Hepatocyte (in vitro differentiated cells): ENCODE data around the gene MICAL2. TPM values are rescaled to one million over a fixed set of nuclear protein-coding genes. Genes with fewer than 3 reads are reported as not detected.

Source experiments
- DNase-seq: peaks from one replicate; pipeline ENCODE4 v3.0.0-alpha.2; 2016; ENCODE audit warnings: low spot score
- H2AFZ ChIP-seq: fragments of 200-600 bp; sonication (generic); 2 replicates; pipeline ENCODE4 v1.6.0; 2016; ENCODE audit warnings: antibody characterized with exemption, mild to moderate bottlenecking
- H3K27ac ChIP-seq: fragments of 200-600 bp; sonication (generic); 2 replicates; pipeline ENCODE4 v1.5.1; 2016; ENCODE audit warnings: mild to moderate bottlenecking
- H3K27me3 ChIP-seq: fragments of 200-600 bp; sonication (generic); 2 replicates; pipeline ENCODE4 v1.6.1; 2016
- H3K36me3 ChIP-seq: fragments of 200-600 bp; sonication (generic); replicated peaks from 2 replicates; pipeline ENCODE4 v1.5.1; 2016; ENCODE audit warnings: low read depth; ENCODE audit not compliant: insufficient read depth
- H3K4me1 ChIP-seq: fragments of 200-600 bp; sonication (generic); 2 replicates; pipeline ENCODE4 v1.5.1; 2016; ENCODE audit warnings: mild to moderate bottlenecking, moderate library complexity; ENCODE audit not compliant: insufficient read depth
- H3K4me2 ChIP-seq: fragments of 200-600 bp; sonication (generic); 2 replicates; pipeline ENCODE4 v1.6.0; 2016
- H3K4me3 ChIP-seq: fragments of 200-600 bp; sonication (generic); 2 replicates; pipeline ENCODE4 v1.5.1; 2016; ENCODE audit warnings: mild to moderate bottlenecking
- H3K79me2 ChIP-seq: fragments of 200-600 bp; sonication (generic); 2 replicates; pipeline ENCODE4 v1.6.0; 2017; ENCODE audit warnings: mild to moderate bottlenecking
- H3K9me2 ChIP-seq: fragments of 200-600 bp; sonication (generic); replicated peaks from 2 replicates; pipeline ENCODE4 v1.6.0; 2017; ENCODE audit warnings: mild to moderate bottlenecking; ENCODE audit not compliant: insufficient read depth
- H3K9me3 ChIP-seq: fragments of 200-600 bp; sonication (generic); 2 replicates; pipeline ENCODE4 v1.5.1; 2016; ENCODE audit warnings: low read depth, mild to moderate bottlenecking
- H4K20me1 ChIP-seq: fragments of 200-600 bp; sonication (generic); 2 replicates; pipeline ENCODE4 v1.6.0; 2016; ENCODE audit warnings: mild to moderate bottlenecking; ENCODE audit not compliant: insufficient read depth, poor library complexity, severe bottlenecking
- CTCF ChIP-seq: fragments of 200-600 bp; sonication (generic); IDR thresholded peaks from 2 replicates; pipeline ENCODE4 v1.5.1; 2016; ENCODE audit warnings: antibody characterized with exemption, mild to moderate bottlenecking; ENCODE audit not compliant: poor library complexity
- EZH2 ChIP-seq: fragments of 200-600 bp; sonication (generic); IDR thresholded peaks from 2 replicates; pipeline ENCODE4 v1.6.1; 2016; ENCODE audit warnings: antibody characterized with exemption, mild to moderate bottlenecking, borderline replicate concordance
- EZH2phosphoT487 ChIP-seq: fragments of 200-600 bp; sonication (generic); IDR thresholded peaks from one replicate; pipeline ENCODE4 v1.6.1; 2018; ENCODE audit warnings: antibody characterized with exemption, mild to moderate bottlenecking, low read depth, moderate library complexity; ENCODE audit not compliant: unreplicated experiment, severe bottlenecking
- WGBS: methylation state at CpG from one replicate; pipeline ENCODE4 v1.1.6; 2016; ENCODE audit warnings: low lambda C conversion rate; ENCODE audit errors: missing lambda C conversion rate; 5-methylcytosine and 5-hydroxymethylcytosine counted together
- polyA plus RNA-seq: library from polyadenylated mRNA; unstranded; fragments of >200 nt; fragmentation: Nextera tagmentation; extraction: Ambion mirVana; gene quantifications from 2 replicates; pipeline ENCODE4 v1.2.1, GENCODE V29; 2016
- total RNA-seq: library from RNA; depleted of rRNA; stranded (reverse); fragments of >200 nt; gene quantifications from 2 replicates; pipeline ENCODE4 v1.2.3, GENCODE V29; 2014

Gene MICAL2
- total and polyA plus RNA-seq, 2 experiments from 2014 or later = 36.8 to 56.0 TPM

GRCh38 chr11:12174477-12175143, 64.2 kb downstream of the MICAL2 start:
- peaks cover 19% of the 10 kb centered on the region for H3K79me2 ChIP-seq
- no peaks in the 10 kb centered on the region for H3K36me3 ChIP-seq
- no peaks in the 10 kb centered on the region for H4K20me1 ChIP-seq
- no peaks in the 10 kb centered on the region for H3K27me3 ChIP-seq
- no peaks in the 10 kb centered on the region for H3K9me2 ChIP-seq
- H3K4me1 ChIP-seq = peaks cover 26% of the 10 kb centered on the region
- no peaks in the 10 kb centered on the region for H3K9me3 ChIP-seq
- TF ChIP-seq CTCF (no peak), EZH2 (no peak), EZH2phosphoT487 (no peak)
- H2AFZ ChIP-seq = no peak overlapping the region
- WGBS = 99% methylated on average over 3 of the region's 3 CpGs
- DNase-seq = no peak
- no peak overlapping the region for H3K4me3 ChIP-seq
- H3K27ac ChIP-seq = peak overlapping the region; percentile 54
- H3K4me2 ChIP-seq = no peak overlapping the region

DNA sequence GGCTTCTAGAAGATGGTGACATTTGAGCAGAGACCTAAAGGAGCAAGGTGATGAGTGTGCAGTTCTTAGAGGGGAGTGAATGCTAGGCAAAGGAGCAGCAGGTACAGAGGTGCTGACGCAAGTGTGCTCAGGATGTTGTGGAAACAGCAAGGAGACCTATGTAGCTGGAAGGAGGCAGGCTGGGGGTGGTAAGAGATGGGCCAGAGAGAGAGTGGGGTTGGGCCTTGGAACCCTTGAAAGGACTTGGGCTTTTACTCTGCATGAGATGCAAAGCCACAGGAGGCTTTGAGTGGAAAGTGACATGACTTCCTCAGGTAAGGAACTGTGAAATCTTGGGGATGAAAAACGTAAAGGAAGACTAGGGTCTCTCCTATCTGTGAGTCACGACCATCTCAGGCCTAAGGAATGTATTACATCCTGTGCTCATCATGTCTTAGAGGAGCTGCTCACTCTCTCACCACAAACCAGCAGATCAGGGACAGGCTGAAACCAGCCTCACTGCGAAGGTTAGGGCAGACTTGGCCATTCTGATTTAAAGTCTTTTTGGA, 65.4 kb downstream of the MICAL2 start:
- DNase-seq = peak; percentile 38
- H3K4me2 ChIP-seq = no peak overlapping the region
- H3K27ac ChIP-seq = peak overlapping the region; percentile 54
- no peaks in the 10 kb centered on the region for H3K36me3 ChIP-seq
- peaks cover 16% of the 10 kb centered on the region for H3K4me1 ChIP-seq
- H3K27me3 ChIP-seq = no peaks in the 10 kb centered on the region
- H4K20me1 ChIP-seq = no peaks in the 10 kb centered on the region
- no peak overlapping the region for H2AFZ ChIP-seq
- WGBS = 27% methylated on average over 4 of the region's 4 CpGs
- no peaks in the 10 kb centered on the region for H3K9me2 ChIP-seq
- no peak for TF ChIP-seq EZH2
- no peak for TF ChIP-seq CTCF
- TF ChIP-seq EZH2phosphoT487 = no peak
- no peaks in the 10 kb centered on the region for H3K9me3 ChIP-seq
- H3K79me2 ChIP-seq = peaks cover 16% of the 10 kb centered on the region
- H3K4me3 ChIP-seq = no peak overlapping the region

DNA sequence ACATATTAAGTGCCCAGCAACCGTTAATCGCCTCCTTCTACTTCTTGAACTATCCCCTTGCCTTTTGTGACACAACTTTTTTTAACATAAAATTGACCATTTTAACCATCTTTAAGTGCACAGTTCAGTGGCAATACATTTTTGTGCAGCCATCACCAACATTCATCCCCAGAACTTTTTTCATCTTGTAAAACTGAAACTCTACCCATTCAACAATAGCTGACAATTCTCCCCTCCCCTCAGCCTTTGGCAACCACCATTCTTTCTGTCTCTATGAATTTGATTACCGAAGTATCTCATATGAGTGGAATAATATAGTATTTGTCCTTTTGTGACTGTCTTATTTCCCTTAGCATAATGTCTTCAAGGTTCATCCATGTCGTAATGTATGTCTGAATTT, 66.0 kb downstream of the MICAL2 start:
- H3K36me3 ChIP-seq = no peaks in the 10 kb centered on the region
- no peaks in the 10 kb centered on the region for H3K9me3 ChIP-seq
- peaks cover 16% of the 10 kb centered on the region for H3K4me1 ChIP-seq
- peak overlapping the region; percentile 54 for H3K27ac ChIP-seq
- no peaks in the 10 kb centered on the region for H3K27me3 ChIP-seq
- no peak overlapping the region for H2AFZ ChIP-seq
- no peak overlapping the region for H3K4me3 ChIP-seq
- no peaks in the 10 kb centered on the region for H3K9me2 ChIP-seq
- peaks cover 16% of the 10 kb centered on the region for H3K79me2 ChIP-seq
- TF ChIP-seq EZH2 = no peak
- no peaks in the 10 kb centered on the region for H4K20me1 ChIP-seq
- DNase-seq = no peak
- WGBS = 88% methylated on average over 4 of the region's 4 CpGs
- H3K4me2 ChIP-seq = no peak overlapping the region

- 59% methylated on average over 3 of the region's 3 CpGs for WGBS
- Histone ChIP-seq H3K4me3 (no peak overlapping the region), H4K20me1 (no peaks in the 10 kb centered on the region), H3K79me2 (peaks cover 15% of the 10 kb centered on the region), H2AFZ (no peak overlapping the region), H3K36me3 (no peaks in the 10 kb centered on the region), H3K9me2 (no peaks in the 10 kb centered on the region), H3K27ac (peak overlapping the region; percentile 54), H3K4me1 (peaks cover 22% of the 10 kb centered on the region), H3K27me3 (no peaks in the 10 kb centered on the region), H3K4me2 (no peak overlapping the region), H3K9me3 (no peaks in the 10 kb centered on the region)
- DNase-seq = no peak
- TF ChIP-seq CTCF = no peak
- no peak for TF ChIP-seq EZH2
- TF ChIP-seq EZH2phosphoT487 = no peak
These were observed 67.4 kb downstream of the MICAL2 start for GRCh38 chr11:12177739-12178338.
